Sigmoid colon (tissue), 7 donors: ENCODE results near the gene PTPRD. TPM values are rescaled to one million over a fixed set of nuclear protein-coding genes. Genes with fewer than 3 reads are reported as not detected.

Experiments used
- DNase-seq: peaks from one replicate; pipeline ENCODE4 v3.0.0-alpha.2; 2019
- H3K27ac ChIP-seq, 4 donors: fragments of 200-600 bp; sonication (generic); one replicate each; pipeline ENCODE4 v1.5.1; 2016 to 2019; ENCODE audit warnings: mild to moderate bottlenecking in 1 of 4
- H3K27me3 ChIP-seq, 3 donors: fragments of 200-600 bp; sonication (generic); one replicate each; pipeline ENCODE4 v1.5.1; 2019; ENCODE audit warnings: mild to moderate bottlenecking in 1 of 3
- H3K36me3 ChIP-seq, 4 donors: fragments of 200-600 bp; sonication (generic); one replicate each; pipeline ENCODE4 v1.5.1; 2016 to 2019
- H3K4me1 ChIP-seq, 4 donors: fragments of 200-600 bp; sonication (generic); one replicate each; pipeline ENCODE4 v1.5.1; 2017 to 2019
- H3K4me3 ChIP-seq, 4 donors: fragments of 200-600 bp; sonication (generic); one replicate each; pipeline ENCODE4 v1.5.1; 2017 to 2019; ENCODE audit warnings: mild to moderate bottlenecking in 2 of 4, moderate library complexity in 1 of 4
- H3K9me3 ChIP-seq, 4 donors: fragments of 200-600 bp in 3 of 4; sonication (generic) in 3 of 4; one replicate each; pipeline versions ENCODE4 v1.5.1 to v1.6.1; 2013 to 2019
- EP300 ChIP-seq, 4 donors: sonication (generic); formaldehyde crosslinking; IDR thresholded peaks; one replicate each; pipeline ENCODE4 v1.6.1; 2017; ENCODE audit warnings: antibody characterized with exemption in 4 of 4
- POLR2A ChIP-seq, 2 donors: fragments of 450-650 bp; IDR thresholded peaks; one replicate each; pipeline ENCODE4 v1.6.1; 2016; ENCODE audit warnings: antibody characterized with exemption in 2 of 2, mild to moderate bottlenecking in 2 of 2, moderate library complexity in 2 of 2
- POLR2AphosphoS5 ChIP-seq, 4 donors: sonication (generic); formaldehyde crosslinking; IDR thresholded peaks; one replicate each; pipeline ENCODE4 v1.6.1; 2017; ENCODE audit warnings: antibody characterized with exemption in 4 of 4
- WGBS, 2 donors: extraction: QIAGEN DNeasy Blood & Tissue Kit; methylation state at CpG; one replicate each; pipeline ENCODE4 v1.1.7; 2013; 5-methylcytosine and 5-hydroxymethylcytosine counted together
- intact Hi-C: fragments of 100-400 bp; cut with DNase I; formaldehyde crosslinking; loops from one replicate; pipeline ENCODE4 v1.15.1; 2023
- polyA plus RNA-seq, 3 donors: library from polyadenylated mRNA; stranded (reverse); fragments of 200-250 nt; gene quantifications; one replicate each; pipeline ENCODE4 v1.2.3, GENCODE V29; 2013
- total RNA-seq, 4 donors: library from RNA; depleted of rRNA; stranded (reverse); fragments of >200 nt; gene quantifications; one replicate each; pipeline ENCODE4 v1.1.0, GENCODE V29; 2016
- TF ChIP-seq, protein P1 (sequence below), 4 experiments: fragments of 450-650 bp in 3 of 4; fragments of 200-600 bp in 1 of 4; IDR thresholded peaks; one replicate each; pipeline ENCODE4 v1.5.1; 2016 to 2019; ENCODE audit warnings: antibody characterized with exemption in 4 of 4, mild to moderate bottlenecking in 3 of 4, moderate library complexity in 2 of 4
- donor health status: healthy with polysubstance abuse.
- donor health status: Bipolar disorder and iron deficiency.
- donor health status: healthy.

Gene PTPRD
- total and polyA plus RNA-seq, 7 donors = 1.2 to 18.3 (median 6.3) TPM

DNA sequence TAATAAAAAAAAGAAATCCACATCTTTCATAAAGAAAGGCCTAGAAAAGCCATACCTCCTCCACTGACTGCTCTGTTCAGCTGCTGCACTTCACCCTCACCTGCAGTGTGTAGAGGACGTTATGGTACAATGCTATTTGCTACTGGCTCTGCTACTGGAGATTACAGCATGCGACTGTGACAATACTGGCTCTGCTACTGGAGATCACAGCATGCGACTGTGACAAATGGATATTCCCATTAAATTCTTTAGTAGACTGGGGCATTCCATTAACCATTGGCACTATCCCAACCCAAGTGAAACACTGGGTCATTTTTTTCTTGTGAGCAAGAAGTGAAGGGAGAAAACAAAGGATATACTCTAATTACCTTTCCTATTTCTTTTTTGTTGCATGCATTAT is 1749.7 kb downstream of the PTPRD start:
- DNase-seq = no peak
- Histone ChIP-seq H3K27ac (no peak overlapping the region), H3K36me3 (no peaks in the 10 kb centered on the region), H3K9me3 (no peaks in the 10 kb centered on the region), H3K4me3 (no peak overlapping the region), H3K4me1 (peaks cover 0 to 4% (median 4%) of the 10 kb centered on the region in 4 donors), H3K27me3 (peaks cover 0 to 8% (median 0%) of the 10 kb centered on the region in 3 donors)
- intact Hi-C loops = no loop called here
- 92 to 93% methylated on average over 3 of the region's 3 CpGs for WGBS, 2 donors
- TF ChIP-seq, protein P1, sequence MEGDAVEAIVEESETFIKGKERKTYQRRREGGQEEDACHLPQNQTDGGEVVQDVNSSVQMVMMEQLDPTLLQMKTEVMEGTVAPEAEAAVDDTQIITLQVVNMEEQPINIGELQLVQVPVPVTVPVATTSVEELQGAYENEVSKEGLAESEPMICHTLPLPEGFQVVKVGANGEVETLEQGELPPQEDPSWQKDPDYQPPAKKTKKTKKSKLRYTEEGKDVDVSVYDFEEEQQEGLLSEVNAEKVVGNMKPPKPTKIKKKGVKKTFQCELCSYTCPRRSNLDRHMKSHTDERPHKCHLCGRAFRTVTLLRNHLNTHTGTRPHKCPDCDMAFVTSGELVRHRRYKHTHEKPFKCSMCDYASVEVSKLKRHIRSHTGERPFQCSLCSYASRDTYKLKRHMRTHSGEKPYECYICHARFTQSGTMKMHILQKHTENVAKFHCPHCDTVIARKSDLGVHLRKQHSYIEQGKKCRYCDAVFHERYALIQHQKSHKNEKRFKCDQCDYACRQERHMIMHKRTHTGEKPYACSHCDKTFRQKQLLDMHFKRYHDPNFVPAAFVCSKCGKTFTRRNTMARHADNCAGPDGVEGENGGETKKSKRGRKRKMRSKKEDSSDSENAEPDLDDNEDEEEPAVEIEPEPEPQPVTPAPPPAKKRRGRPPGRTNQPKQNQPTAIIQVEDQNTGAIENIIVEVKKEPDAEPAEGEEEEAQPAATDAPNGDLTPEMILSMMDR (IDR thresholded peaks at IDR 0.05) = no peak
- no peak for TF ChIP-seq EP300 (IDR thresholded peaks at IDR 0.05)
- no peak for TF ChIP-seq POLR2A (IDR thresholded peaks at IDR 0.05)
- TF ChIP-seq POLR2AphosphoS5 (IDR thresholded peaks at IDR 0.05) = no peak

DNA sequence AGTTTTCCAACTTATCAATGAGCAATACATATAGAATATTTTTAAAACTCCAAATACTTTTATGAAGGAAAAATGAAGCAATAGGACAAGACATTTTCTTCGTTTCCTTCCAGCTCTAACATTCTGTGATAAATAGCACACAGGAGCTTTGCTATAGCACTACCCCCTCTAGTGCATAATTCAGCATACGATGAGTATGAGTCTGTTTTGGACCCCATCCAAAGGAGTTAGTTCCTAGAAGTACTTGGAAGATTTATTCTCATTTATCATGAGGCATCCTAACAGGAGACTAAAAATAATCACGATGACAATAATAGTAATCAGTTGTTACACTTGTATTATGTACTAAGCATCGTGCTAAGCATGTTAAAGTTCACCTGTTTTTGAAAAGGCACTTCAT is 1751.9 kb downstream of the PTPRD start:
- 40 to 52% methylated on average over 4 of the region's 4 CpGs for WGBS, 2 donors
- Histone ChIP-seq H3K27ac (no peak overlapping the region), H3K9me3 (no peaks in the 10 kb centered on the region), H3K27me3 (peaks cover 3 to 30% (median 14%) of the 10 kb centered on the region in 3 donors), H3K4me3 (no peak overlapping the region), H3K4me1 (peaks cover 0 to 20% (median 14%) of the 10 kb centered on the region in 4 donors), H3K36me3 (no peaks in the 10 kb centered on the region)
- DNase-seq = no peak
- TF ChIP-seq, protein P1 (IDR thresholded peaks at IDR 0.05) = no peak
- TF ChIP-seq POLR2AphosphoS5 (IDR thresholded peaks at IDR 0.05) = no peak
- TF ChIP-seq EP300 (IDR thresholded peaks at IDR 0.05) = no peak
- TF ChIP-seq POLR2A (IDR thresholded peaks at IDR 0.05) = no peak
- intact Hi-C loops = no loop called here

DNA sequence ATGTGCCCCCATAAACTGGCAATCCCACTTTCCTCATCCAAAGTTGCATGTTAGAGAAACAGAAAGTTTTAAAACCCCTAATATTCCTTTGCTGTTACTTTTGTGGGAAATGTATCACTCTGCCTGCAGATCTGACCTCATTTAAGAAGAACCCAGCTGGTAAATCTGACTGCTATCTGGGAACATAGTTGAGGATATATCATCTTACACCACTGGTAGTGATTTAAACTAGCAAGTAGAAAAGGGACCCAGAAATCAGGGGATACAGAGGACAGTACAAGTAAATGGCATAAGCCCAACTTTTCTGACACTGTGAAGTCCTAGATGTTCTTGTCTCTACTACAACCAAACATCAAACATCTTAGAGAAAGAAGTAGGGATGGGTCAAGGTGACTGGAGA is 1752.7 kb downstream of the PTPRD start:
- Histone ChIP-seq H3K27ac (no peak overlapping the region), H3K4me3 (no peak overlapping the region), H3K9me3 (no peaks in the 10 kb centered on the region), H3K36me3 (no peaks in the 10 kb centered on the region), H3K4me1 (peaks cover 0 to 20% (median 14%) of the 10 kb centered on the region in 4 donors), H3K27me3 (peaks cover 7 to 38% (median 22%) of the 10 kb centered on the region in 3 donors)
- no peak for DNase-seq
- TF ChIP-seq POLR2A (IDR thresholded peaks at IDR 0.05) = no peak
- TF ChIP-seq EP300 (IDR thresholded peaks at IDR 0.05) = no peak
- intact Hi-C loops = no loop called here

DNA sequence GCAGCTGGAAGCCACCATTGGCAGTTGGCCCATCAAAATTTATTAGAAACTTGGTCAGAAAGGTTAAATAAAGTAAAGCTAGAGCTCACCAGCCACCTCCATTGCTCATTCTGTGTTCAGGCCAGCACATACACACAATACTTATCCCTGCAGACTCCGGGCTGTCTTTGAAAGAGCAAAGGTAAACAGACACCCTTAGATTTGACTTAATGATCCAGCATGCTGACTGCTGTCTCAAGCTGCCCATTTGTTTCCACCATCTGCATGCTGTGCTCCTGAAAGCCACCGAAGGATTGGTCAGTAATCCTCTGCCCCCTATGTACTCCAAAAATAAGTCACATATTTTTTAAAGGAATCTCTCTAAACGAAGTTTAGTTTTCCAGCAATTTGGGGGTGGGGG is 1753.4 kb downstream of the PTPRD start:
- H3K4me3 ChIP-seq = no peak overlapping the region
- H3K36me3 ChIP-seq = no peaks in the 10 kb centered on the region
- intact Hi-C loops = no loop called here
- TF ChIP-seq, protein P1 (IDR thresholded peaks at IDR 0.05) = no peak
- TF ChIP-seq EP300 (IDR thresholded peaks at IDR 0.05) (no peak), POLR2AphosphoS5 (IDR thresholded peaks at IDR 0.05) (no peak), POLR2A (IDR thresholded peaks at IDR 0.05) (no peak)
- no peak overlapping the region for H3K27ac ChIP-seq
- H3K27me3 ChIP-seq = peaks cover 7 to 45% (median 28%) of the 10 kb centered on the region in 3 donors
- H3K4me1 ChIP-seq = peaks cover 0 to 20% (median 14%) of the 10 kb centered on the region in 4 donors
- H3K9me3 ChIP-seq = no peaks in the 10 kb centered on the region
- no peak for DNase-seq
- WGBS, 2 donors = 58 to 72% methylated on average over 3 of the region's 3 CpGs

DNA sequence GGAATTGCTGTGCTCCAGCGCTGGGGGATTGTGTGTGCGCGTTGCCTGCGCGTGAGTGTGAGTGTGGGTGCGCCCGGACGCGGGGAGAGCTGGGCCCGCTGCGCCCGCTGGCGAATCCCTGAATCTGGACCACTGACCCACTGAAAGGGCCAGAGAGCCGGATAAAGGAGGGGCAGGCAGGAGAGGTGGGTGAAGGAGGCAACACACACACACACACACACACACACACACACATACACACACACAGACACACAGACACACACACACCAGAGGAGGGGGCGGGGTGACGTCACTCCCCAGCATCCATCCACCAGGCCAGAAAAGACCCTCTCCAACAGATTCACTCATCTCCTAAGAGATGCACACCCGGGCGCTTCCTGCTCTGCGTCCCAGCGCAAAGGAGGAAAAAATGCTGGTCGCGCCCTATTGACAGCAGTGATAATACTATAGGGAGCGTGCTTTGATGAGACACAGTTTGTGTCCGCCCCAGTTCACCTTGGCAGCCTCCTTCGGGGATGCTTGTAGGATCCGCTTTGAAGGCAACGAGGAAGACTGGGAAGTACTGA is 1754.1 kb downstream of the PTPRD start:
- no peak for DNase-seq
- TF ChIP-seq EP300 (IDR thresholded peaks at IDR 0.05) (no peak), POLR2A (IDR thresholded peaks at IDR 0.05) (no peak), POLR2AphosphoS5 (IDR thresholded peaks at IDR 0.05) (no peak)
- TF ChIP-seq, protein P1 (IDR thresholded peaks at IDR 0.05) = no peak
- Histone ChIP-seq H3K27me3 (peaks cover 7 to 52% (median 36%) of the 10 kb centered on the region in 3 donors), H3K9me3 (no peaks in the 10 kb centered on the region), H3K4me3 (peak overlapping the region; percentile 23 to 58 (median 56)), H3K36me3 (no peaks in the 10 kb centered on the region), H3K4me1 (peaks cover 0 to 20% (median 14%) of the 10 kb centered on the region in 4 donors), H3K27ac (peak overlapping the region in 1 of 4 donors; percentile 45)
- 6 to 28% methylated on average over 27 of the region's 27 CpGs for WGBS, 2 donors
- intact Hi-C loops = no loop called here
